Ishikawa (cell line): ENCODE data around the gene ELAVL3.
A peak's percentile ranks its signal among the peaks of the same experiment; 100 is the strongest.

Experiments
- CEBPB ChIP-seq: IDR thresholded peaks from 2 replicates; pipeline ENCODE4 v1.6.1; 2012
- CREB1 ChIP-seq: IDR thresholded peaks from 2 replicates; pipeline ENCODE4 v1.6.1; 2012; ENCODE audit warnings: low read depth
- EGR1 ChIP-seq: IDR thresholded peaks from 2 replicates; pipeline ENCODE4 v1.6.1; 2012
- EP300 ChIP-seq: IDR thresholded peaks from 2 replicates; pipeline ENCODE4 v1.6.1; 2012; ENCODE audit warnings: borderline replicate concordance
- FOXM1 ChIP-seq: IDR thresholded peaks from 2 replicates; pipeline ENCODE4 v1.6.1; 2012; ENCODE audit warnings: low read depth, borderline replicate concordance
- MAX ChIP-seq: IDR thresholded peaks from 2 replicates; pipeline ENCODE4 v1.6.1; 2012
- NFIC ChIP-seq: IDR thresholded peaks from 2 replicates; pipeline ENCODE4 v1.6.1; 2012
- RAD21 ChIP-seq: IDR thresholded peaks from 2 replicates; pipeline ENCODE4 v1.6.1; 2012; ENCODE audit warnings: low read depth
- REST ChIP-seq: IDR thresholded peaks from 2 replicates; pipeline ENCODE4 v1.6.1; 2012; ENCODE audit warnings: low read depth, mild to moderate bottlenecking
- TAF1 ChIP-seq: IDR thresholded peaks from 2 replicates; pipeline ENCODE4 v1.6.1; 2012; ENCODE audit warnings: low read depth, mild to moderate bottlenecking
- TCF12 ChIP-seq: IDR thresholded peaks from 2 replicates; pipeline ENCODE4 v1.6.1; 2012; ENCODE audit warnings: low read depth
- TEAD4 ChIP-seq: IDR thresholded peaks from 2 replicates; pipeline ENCODE4 v1.6.1; 2012
- USF1 ChIP-seq: IDR thresholded peaks from 2 replicates; pipeline ENCODE4 v1.6.1; 2012
- YY1 ChIP-seq: IDR thresholded peaks from 2 replicates; pipeline ENCODE4 v1.6.1; 2012; ENCODE audit warnings: low read depth
- ZBTB7A ChIP-seq: IDR thresholded peaks from 2 replicates; pipeline ENCODE4 v1.6.1; 2012; ENCODE audit warnings: low read depth

ELAVL3 gene

GRCh38 chr19:11416346-11417052 lies 64.3 kb downstream of the ELAVL3 start:
- no peak for TF ChIP-seq EP300
- no peak for TF ChIP-seq CEBPB
- TF ChIP-seq REST: no peak
- no peak for TF ChIP-seq CREB1
- no peak for TF ChIP-seq EGR1
- no peak for TF ChIP-seq TEAD4
- no peak for TF ChIP-seq NFIC
- no peak for TF ChIP-seq FOXM1
- TF ChIP-seq MAX: no peak
- no peak for TF ChIP-seq TCF12
- TF ChIP-seq TAF1: no peak
- no peak for TF ChIP-seq YY1
- TF ChIP-seq USF1: no peak

- TF ChIP-seq TEAD4: no peak
- TF ChIP-seq CEBPB: no peak
- TF ChIP-seq USF1: no peak
Observed at GRCh38 chr19:11414544-11414943, 66.3 kb downstream of the ELAVL3 start.

GRCh38 chr19:11410682-11411081 lies 70.2 kb downstream of the ELAVL3 start:
- no peak for TF ChIP-seq TAF1
- TF ChIP-seq EP300: peak; percentile 14; the same call in 1 of the 2 replicates
- TF ChIP-seq EGR1: no peak
- peak; percentile 59 for TF ChIP-seq TEAD4
- TF ChIP-seq CREB1: no peak

- no peak for TF ChIP-seq RAD21
- no peak for TF ChIP-seq REST
- TF ChIP-seq CEBPB: no peak
- no peak for TF ChIP-seq TAF1
Observed at GRCh38 chr19:11408591-11408990, 72.3 kb downstream of the ELAVL3 start.

- TF ChIP-seq MAX (no peak), ZBTB7A (no peak), RAD21 (no peak), REST (no peak), CREB1 (no peak), YY1 (no peak), TEAD4 (no peak), USF1 (no peak), NFIC (no peak)
Observed at GRCh38 chr19:11405846-11406643, 74.8 kb downstream of the ELAVL3 start.
